Measurements from ENCODE around the gene RNF215. TPM values are rescaled to one million over a fixed set of nuclear protein-coding genes. Genes with fewer than 3 reads are reported as not detected.

RNF215 gene
- total RNA-seq, 3 donors from 2014 or later (not counting 1 experiment from before 2014, with no cell fraction given) = 7.5 to 9.8 (median 9.5) TPM

DNA sequence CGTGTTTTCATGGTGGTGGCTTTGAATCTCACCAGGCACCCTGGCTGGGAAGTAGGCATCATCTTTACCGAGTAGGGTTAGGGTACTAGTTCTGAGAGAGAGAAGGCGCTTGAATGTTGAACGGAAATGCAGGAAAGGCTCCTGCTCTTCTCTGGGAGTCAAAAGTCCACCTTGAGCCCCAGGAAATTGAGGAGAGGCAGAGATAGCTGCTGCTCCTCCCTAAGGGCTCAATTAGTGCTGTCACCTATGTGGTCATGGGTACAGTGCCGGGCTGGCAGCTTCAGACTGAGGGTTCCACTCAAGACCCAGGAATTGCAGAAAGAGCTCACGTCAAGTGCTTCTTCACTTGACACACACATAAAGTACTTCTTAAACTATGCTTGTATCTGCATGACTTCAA is 28.7 kb downstream of the RNF215 start:
- TF ChIP-seq, protein P1, sequence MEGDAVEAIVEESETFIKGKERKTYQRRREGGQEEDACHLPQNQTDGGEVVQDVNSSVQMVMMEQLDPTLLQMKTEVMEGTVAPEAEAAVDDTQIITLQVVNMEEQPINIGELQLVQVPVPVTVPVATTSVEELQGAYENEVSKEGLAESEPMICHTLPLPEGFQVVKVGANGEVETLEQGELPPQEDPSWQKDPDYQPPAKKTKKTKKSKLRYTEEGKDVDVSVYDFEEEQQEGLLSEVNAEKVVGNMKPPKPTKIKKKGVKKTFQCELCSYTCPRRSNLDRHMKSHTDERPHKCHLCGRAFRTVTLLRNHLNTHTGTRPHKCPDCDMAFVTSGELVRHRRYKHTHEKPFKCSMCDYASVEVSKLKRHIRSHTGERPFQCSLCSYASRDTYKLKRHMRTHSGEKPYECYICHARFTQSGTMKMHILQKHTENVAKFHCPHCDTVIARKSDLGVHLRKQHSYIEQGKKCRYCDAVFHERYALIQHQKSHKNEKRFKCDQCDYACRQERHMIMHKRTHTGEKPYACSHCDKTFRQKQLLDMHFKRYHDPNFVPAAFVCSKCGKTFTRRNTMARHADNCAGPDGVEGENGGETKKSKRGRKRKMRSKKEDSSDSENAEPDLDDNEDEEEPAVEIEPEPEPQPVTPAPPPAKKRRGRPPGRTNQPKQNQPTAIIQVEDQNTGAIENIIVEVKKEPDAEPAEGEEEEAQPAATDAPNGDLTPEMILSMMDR (IDR thresholded peaks at IDR 0.05) = no peak
- WGBS (ENCODE audit: insufficient coverage) = 96% methylated on average over 6 of the region's 6 CpGs
- Mint-ChIP-seq H3K4me1 (peaks cover 42% of the 10 kb centered on the region in 2 donors), H3K27ac (peak overlapping the region in 1 of 2 donors; percentile 89), H3K36me3 (no peaks in the 10 kb centered on the region), H3K4me3 (peak overlapping the region; percentile 97), H3K9me3 (no peaks in the 10 kb centered on the region), H3K27me3 (ENCODE audit: low read depth in 2 of 2) (peaks cover 0 to 3% of the 10 kb centered on the region in 2 donors)
- H3K27me3 ChIP-seq (ENCODE audit: control insufficient read depth, insufficient read depth, low read length) = no peaks in the 10 kb centered on the region
- H3K4me1 ChIP-seq (ENCODE audit: control insufficient read depth, insufficient read depth, low read length) = peaks cover 36% of the 10 kb centered on the region
- no peaks in the 10 kb centered on the region for H3K9me3 ChIP-seq (ENCODE audit: control insufficient read depth, insufficient read depth, low read length)
- no peak overlapping the region for H3K27ac ChIP-seq (ENCODE audit: low read length)
- H3K36me3 ChIP-seq (ENCODE audit: control insufficient read depth, insufficient read depth, low read length) = no peaks in the 10 kb centered on the region
- ATAC-seq (no peak), DNase-seq (no peak)
- H3K4me3 ChIP-seq (ENCODE audit: low read length) = no peak overlapping the region
- intact Hi-C loops (cut with micrococcal nuclease) = no loop called here

DNA sequence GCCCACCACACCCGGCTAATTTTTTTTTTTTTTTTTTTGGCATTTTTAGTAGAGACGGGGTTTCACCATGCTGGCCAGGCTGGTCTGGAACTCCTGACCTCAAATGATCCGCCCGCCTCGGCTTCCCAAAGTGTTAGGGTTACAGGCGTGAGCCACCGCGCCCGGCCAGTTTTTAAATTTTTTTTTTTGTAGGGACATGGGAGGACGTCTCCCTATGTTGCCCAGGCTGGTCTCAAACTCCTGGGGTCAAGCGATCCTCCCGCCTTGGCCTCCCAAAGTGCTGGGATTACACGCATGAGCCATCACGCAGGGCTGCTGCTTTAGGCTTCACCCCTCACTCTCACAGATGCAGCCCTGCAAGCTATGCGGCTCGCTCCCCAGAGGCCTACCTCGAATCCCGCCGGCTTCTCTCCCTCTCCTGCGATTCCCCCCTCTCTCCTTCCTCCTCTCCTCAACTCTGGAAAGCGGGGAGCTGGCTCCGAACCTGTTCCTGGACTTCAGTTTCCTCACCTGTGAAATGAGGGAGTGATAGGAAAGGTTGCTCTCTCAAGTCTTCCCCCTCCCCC is 29.5 kb downstream of the RNF215 start:
- Mint-ChIP-seq H3K27me3 (ENCODE audit: low read depth in 2 of 2) (peaks cover 0 to 3% of the 10 kb centered on the region in 2 donors), H3K4me3 (peak overlapping the region; percentile 97), H3K9me3 (no peaks in the 10 kb centered on the region), H3K27ac (peak overlapping the region; percentile 89 to 92), H3K36me3 (no peaks in the 10 kb centered on the region), H3K4me1 (peaks cover 48% of the 10 kb centered on the region in 2 donors)
- Histone ChIP-seq H3K27me3 (ENCODE audit: control insufficient read depth, insufficient read depth, low read length) (no peaks in the 10 kb centered on the region), H3K36me3 (ENCODE audit: control insufficient read depth, insufficient read depth, low read length) (peaks cover 4% of the 10 kb centered on the region), H3K4me3 (ENCODE audit: low read length) (no peak overlapping the region), H3K9me3 (ENCODE audit: control insufficient read depth, insufficient read depth, low read length) (no peaks in the 10 kb centered on the region), H3K27ac (ENCODE audit: low read length) (no peak overlapping the region), H3K4me1 (ENCODE audit: control insufficient read depth, insufficient read depth, low read length) (peaks cover 41% of the 10 kb centered on the region)
- intact Hi-C loops (cut with micrococcal nuclease) = loop anchor here (2.0 kb wide), 1 partner anchor 67 kb away; the partner anchor contains the start of gene MTFP1
- TF ChIP-seq, protein P1 (IDR thresholded peaks at IDR 0.05) = no peak
- WGBS (ENCODE audit: insufficient coverage) = 77% methylated on average over 20 of the region's 22 CpGs
- DNase-seq = no peak
- no peak for ATAC-seq

DNA sequence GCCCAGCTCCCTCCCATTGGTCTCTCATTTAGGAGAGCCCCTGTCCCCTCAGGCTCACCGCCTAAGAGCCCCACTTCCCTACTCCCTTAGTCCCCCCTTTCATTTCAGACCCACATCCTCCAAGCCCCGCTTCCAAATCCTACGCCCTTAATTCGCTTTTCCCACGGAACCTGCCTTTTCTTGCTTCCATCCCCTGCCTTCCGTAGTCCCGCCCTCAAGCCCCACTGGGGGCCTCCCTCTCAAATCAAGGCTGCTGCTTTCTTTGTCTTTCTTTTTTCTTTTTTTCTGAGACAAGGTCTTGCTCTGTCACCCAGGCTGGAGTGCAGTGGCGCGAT is 30.0 kb downstream of the RNF215 start:
- Histone ChIP-seq H3K27me3 (ENCODE audit: control insufficient read depth, insufficient read depth, low read length) (no peaks in the 10 kb centered on the region), H3K9me3 (ENCODE audit: control insufficient read depth, insufficient read depth, low read length) (no peaks in the 10 kb centered on the region), H3K4me3 (ENCODE audit: low read length) (peak overlapping the region; percentile 96), H3K36me3 (ENCODE audit: control insufficient read depth, insufficient read depth, low read length) (peaks cover 9% of the 10 kb centered on the region), H3K4me1 (ENCODE audit: control insufficient read depth, insufficient read depth, low read length) (peaks cover 46% of the 10 kb centered on the region), H3K27ac (ENCODE audit: low read length) (peak overlapping the region; percentile 73)
- H3K27ac Mint-ChIP-seq = peak overlapping the region; percentile 89 to 92
- peak overlapping the region; percentile 97 for H3K4me3 Mint-ChIP-seq
- H3K36me3 Mint-ChIP-seq = no peaks in the 10 kb centered on the region
- H3K9me3 Mint-ChIP-seq = no peaks in the 10 kb centered on the region
- intact Hi-C loops (cut with micrococcal nuclease) = loop anchor here (2.0 kb wide), 1 partner anchor 68 kb away; the partner anchor contains the start of gene MTFP1
- H3K27me3 Mint-ChIP-seq (ENCODE audit: low read depth in 2 of 2) = peaks cover 0 to 3% of the 10 kb centered on the region in 2 donors
- WGBS (ENCODE audit: insufficient coverage) = 7% methylated on average over 9 of the region's 9 CpGs
- peaks cover 54% of the 10 kb centered on the region in 2 donors for H3K4me1 Mint-ChIP-seq
- ATAC-seq (peak in 1 of 3 donors; percentile 1), DNase-seq (no peak)
- TF ChIP-seq, protein P1 (IDR thresholded peaks at IDR 0.05) = no peak
